Retinal pigment epithelial cell (primary cell): ENCODE results near the gene CIDEA.
"Not testable (repeated sequence)": the region's sequence is repeated elsewhere in the genome, so short reads cannot be mapped to it uniquely, and the experiment has no call there.

Experiments
- DNase-seq: peaks from one replicate; pipeline ENCODE4 v3.0.0-alpha.2; 2010; ENCODE audit warnings: low read depth
- H3K4me3 ChIP-seq: 2 replicates; pipeline ENCODE4 v1.5.1; 2011; ENCODE audit warnings: mild to moderate bottlenecking, low read length, control low read depth, moderate library complexity
- TF ChIP-seq, protein P1 (sequence below): conservative IDR thresholded peaks from 2 replicates; pipeline ENCODE4 v1.5.1; 2011; ENCODE audit warnings: low read depth, low read length, control low read depth, inconsistent platforms

Gene CIDEA

DNA sequence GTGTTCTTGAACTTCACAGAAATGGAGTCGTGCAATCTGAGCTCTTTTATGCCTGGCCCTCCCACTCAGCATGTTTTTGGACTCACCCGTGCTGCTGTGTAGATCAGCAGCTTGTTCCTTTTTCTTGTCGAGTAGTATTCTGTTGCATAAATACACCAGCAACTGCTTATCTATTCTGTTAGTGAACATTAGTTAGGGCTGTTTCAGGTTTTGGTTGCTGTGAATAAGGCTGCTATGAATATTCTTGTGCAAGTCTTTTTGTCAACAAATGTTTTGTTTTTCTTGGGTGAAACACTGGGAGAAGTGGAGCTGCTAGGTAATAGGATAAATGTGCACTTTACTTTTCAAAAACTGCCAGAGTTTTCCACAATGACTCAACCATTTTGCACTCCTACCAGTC lies 15.3 kb upstream of the CIDEA start:
- DNase-seq = no peak
- no peak overlapping the region for H3K4me3 ChIP-seq
- TF ChIP-seq, protein P1, sequence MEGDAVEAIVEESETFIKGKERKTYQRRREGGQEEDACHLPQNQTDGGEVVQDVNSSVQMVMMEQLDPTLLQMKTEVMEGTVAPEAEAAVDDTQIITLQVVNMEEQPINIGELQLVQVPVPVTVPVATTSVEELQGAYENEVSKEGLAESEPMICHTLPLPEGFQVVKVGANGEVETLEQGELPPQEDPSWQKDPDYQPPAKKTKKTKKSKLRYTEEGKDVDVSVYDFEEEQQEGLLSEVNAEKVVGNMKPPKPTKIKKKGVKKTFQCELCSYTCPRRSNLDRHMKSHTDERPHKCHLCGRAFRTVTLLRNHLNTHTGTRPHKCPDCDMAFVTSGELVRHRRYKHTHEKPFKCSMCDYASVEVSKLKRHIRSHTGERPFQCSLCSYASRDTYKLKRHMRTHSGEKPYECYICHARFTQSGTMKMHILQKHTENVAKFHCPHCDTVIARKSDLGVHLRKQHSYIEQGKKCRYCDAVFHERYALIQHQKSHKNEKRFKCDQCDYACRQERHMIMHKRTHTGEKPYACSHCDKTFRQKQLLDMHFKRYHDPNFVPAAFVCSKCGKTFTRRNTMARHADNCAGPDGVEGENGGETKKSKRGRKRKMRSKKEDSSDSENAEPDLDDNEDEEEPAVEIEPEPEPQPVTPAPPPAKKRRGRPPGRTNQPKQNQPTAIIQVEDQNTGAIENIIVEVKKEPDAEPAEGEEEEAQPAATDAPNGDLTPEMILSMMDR = no peak

DNA sequence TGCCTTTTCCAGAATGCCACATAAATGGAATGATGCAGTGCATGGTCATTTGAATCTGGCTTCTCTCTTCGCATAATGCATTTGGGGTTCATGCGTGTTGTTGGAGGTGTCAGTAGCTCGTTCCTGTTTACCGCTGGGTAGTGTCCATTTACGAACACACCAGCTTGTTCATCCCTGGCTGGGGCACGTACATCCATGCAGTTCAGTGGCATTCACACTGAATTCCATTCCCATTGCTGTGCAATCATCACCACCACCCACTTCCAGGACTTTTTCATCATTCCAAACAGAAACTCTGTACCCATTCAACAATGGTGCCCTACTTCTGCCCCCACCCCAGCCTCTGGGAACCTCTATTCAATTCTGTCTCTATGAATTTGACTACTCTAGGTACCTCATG lies 14.7 kb upstream of the CIDEA start:
- DNase-seq = no peak
- no peak overlapping the region for H3K4me3 ChIP-seq
- TF ChIP-seq, protein P1 = no peak

DNA sequence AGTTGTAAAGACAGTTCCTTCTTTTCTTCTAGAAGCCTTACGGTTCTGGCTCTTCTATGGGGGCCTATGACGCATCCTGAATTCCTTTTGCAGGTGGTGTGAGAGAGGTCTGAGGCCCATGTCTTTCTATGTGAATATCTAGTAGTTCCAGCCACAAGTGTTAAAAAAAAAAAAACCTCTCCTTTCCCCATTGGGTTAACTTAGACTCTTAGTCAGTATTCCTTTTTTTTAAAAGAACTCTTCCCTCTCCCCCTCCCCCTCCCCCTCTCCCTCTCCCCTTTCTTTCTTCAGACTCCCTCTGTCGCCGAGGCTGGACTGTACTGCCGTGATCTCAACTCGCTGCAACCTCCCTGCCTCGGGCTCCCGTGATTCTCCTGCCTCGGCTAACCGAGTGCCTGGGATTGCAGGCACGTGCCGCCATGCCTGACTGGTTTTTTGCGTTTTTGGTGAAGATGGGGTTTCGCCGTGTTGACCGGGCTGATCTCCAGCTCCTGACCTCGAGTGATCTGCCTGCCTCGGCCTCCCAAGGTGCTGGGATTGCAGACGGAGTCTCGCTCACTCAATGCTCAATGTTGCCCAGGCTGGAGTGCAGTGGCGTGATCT lies 11.4 kb upstream of the CIDEA start:
- no peak overlapping the region for H3K4me3 ChIP-seq
- TF ChIP-seq, protein P1 = no peak
- DNase-seq = no peak

DNA sequence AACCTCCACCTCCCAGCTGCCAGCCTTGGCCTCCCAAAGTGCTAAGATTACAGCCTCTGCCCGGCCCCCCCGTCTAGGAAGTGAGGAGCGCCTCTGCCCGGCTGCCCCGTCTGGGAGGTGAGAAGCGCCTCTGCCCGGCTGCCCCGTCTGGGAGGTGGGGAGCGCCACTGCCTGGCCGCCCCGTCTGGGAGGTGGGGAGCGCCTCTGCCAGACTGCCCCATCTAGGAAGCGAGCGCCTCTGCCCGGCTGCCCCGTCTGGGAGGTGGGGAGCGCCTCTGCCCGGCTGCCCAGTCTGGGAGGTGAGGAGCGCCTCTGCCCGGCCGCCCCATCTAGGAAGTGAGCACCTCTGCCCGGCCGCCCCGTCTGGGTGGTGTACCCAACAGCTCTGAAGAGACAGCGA lies 10.9 kb upstream of the CIDEA start:
- DNase-seq, H3K4me3 ChIP-seq: not testable (repeated sequence)

DNA sequence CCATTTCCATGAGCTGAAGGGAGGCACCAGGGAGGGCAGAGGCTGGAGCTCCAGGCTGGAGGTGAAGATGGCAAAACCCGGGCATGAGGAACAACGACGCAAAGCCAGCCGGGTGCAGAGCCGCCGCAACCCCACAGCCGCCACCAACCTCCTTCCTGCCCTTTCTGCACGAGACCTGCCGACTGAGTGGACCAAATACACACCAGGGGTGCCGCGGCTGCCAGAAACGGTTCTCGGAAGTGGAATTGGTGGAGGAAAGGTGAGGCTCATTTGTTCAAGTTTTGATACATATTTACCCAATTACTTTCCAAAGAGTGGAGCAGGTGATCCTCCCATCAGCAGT lies 8.4 kb upstream of the CIDEA start:
- DNase-seq = no peak
- H3K4me3 ChIP-seq = no peak overlapping the region
- TF ChIP-seq, protein P1 = no peak

DNA sequence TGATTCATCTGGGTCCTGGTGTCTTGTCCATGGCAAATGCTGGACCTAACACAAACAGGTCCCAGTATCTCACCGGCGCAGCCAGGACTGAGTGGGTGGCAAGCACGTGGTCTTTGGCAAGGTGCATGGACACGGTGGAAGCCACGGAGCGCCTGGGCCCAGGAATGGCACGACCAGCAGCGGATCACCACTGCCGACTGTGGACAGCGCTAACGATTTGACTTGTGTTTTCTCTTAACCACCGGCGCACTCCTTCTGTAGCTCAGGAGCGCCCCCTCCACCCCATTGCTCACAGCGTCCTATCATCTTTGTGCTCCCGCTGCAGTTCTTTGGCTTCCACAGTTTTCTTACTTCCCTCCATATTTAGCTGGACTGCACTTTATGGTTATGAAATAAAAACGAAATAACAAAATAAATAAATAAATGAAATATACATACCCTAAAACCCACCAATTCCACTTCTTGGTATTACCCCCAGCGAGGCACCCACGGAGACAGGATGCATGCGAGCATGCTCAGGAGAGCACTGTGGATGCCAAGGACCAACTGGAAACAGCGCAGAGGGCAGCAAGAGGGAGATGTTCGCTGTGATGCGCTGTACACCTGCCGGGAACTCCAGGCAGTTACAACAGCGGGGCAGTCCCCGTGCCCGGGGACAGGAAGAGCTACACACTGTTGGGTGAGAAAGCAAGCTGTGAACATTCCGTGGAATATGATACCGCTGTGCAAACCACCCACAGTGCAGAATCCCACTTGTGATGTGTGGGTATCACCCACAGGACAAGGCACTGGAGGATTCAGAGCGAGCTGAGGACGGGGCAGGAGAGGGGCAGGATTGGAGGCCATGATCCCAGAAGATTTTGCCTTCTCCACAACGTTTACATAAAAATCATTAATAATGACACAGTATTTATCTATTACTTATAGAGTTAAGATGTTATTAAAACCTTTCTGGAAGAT lies 7.0 kb upstream of the CIDEA start:
- no peak for DNase-seq
- TF ChIP-seq, protein P1 = peak; percentile 54
- no peak overlapping the region for H3K4me3 ChIP-seq

DNA sequence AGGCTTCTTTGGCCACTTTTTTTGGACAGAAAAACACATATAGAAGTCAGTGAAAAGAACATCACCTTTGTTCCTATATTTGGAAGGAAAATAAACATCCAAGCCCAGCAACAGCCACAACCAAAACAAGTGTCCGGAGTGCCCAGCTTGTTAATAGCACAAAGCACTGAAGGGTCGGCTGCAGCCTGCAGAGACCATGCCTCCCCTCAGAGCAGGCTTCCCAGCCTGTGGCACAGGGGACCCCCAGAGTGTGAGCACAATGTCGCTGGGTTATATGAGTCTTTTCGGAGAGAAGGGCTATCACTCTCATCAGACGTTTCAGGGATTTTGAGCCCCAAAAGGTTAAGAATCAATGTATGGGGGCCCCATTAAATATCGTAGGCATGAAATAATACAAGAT lies 6.2 kb upstream of the CIDEA start:
- no peak overlapping the region for H3K4me3 ChIP-seq
- no peak for DNase-seq
- TF ChIP-seq, protein P1 = no peak
